ENCODE measurements around the gene ITGB1BP2.
"Not testable (repeated sequence)": the region's sequence is repeated elsewhere in the genome, so short reads cannot be mapped to it uniquely, and the experiment has no call there.

Gene ITGB1BP2

GRCh38 chrX:71301195-71301924 is at the start of gene ITGB1BP2:
TSS of gene ITGB1BP2 (plus strand) at chrX:71301750. CDS start at chrX:71301807, 57 bp downstream.
- no peak for DNase-seq (ENCODE audit: extremely low read depth, low read depth)
- no peak within 1 kb of the TSS for H3K4me3 ChIP-seq (replicated peaks; ENCODE audit: low read depth, low read length)
- TF ChIP-seq CTCF (IDR thresholded peaks at IDR 0.05; ENCODE audit: low read depth, low read length, missing control alignments), result no peak

- TF ChIP-seq CTCF (IDR thresholded peaks at IDR 0.05; ENCODE audit: low read depth, low read length, missing control alignments), result no peak
- H3K4me3 ChIP-seq (replicated peaks; ENCODE audit: low read depth, low read length), result peak overlapping the region; percentile 70
These were observed 49.3 kb upstream of the ITGB1BP2 start for GRCh38 chrX:71252221-71252620.

GRCh38 chrX:71253253-71254091 is 48.1 kb upstream of the ITGB1BP2 start:
- H3K4me3 ChIP-seq (replicated peaks; ENCODE audit: low read depth, low read length), result peak overlapping the region; percentile 70
- DNase-seq (ENCODE audit: extremely low read depth, low read depth), result no peak
- peak; percentile 44 for TF ChIP-seq CTCF (IDR thresholded peaks at IDR 0.05; ENCODE audit: low read depth, low read length, missing control alignments)

More at GRCh38 chrX:71252221-71252620, 49.3 kb upstream of the ITGB1BP2 start:
- DNase-seq (ENCODE audit: extremely low read depth, low read depth), result no peak

GRCh38 chrX:71254092-71254963 is 47.2 kb upstream of the ITGB1BP2 start, which contains the start of gene ZMYM3:
TSS of gene ZMYM3 (minus strand) at chrX:71254140. CDS start at chrX:71253255, 885 bp downstream.
- DNase-seq (ENCODE audit: extremely low read depth, low read depth), result no peak
- peak within 1 kb of the TSS; percentile 70 for H3K4me3 ChIP-seq (replicated peaks; ENCODE audit: low read depth, low read length)
- TF ChIP-seq CTCF (IDR thresholded peaks at IDR 0.05; ENCODE audit: low read depth, low read length, missing control alignments), result no peak

GRCh38 chrX:71256051-71256450 is 45.5 kb upstream of the ITGB1BP2 start:
- no peak for DNase-seq (ENCODE audit: extremely low read depth, low read depth)
- no peak overlapping the region for H3K4me3 ChIP-seq (replicated peaks; ENCODE audit: low read depth, low read length)
- no peak for TF ChIP-seq CTCF (IDR thresholded peaks at IDR 0.05; ENCODE audit: low read depth, low read length, missing control alignments)

GRCh38 chrX:71256856-71257255 is 44.7 kb upstream of the ITGB1BP2 start:
- DNase-seq (ENCODE audit: extremely low read depth, low read depth), result no peak
- no peak for TF ChIP-seq CTCF (IDR thresholded peaks at IDR 0.05; ENCODE audit: low read depth, low read length, missing control alignments)
- H3K4me3 ChIP-seq (replicated peaks; ENCODE audit: low read depth, low read length), result no peak overlapping the region

- H3K4me3 ChIP-seq (replicated peaks; ENCODE audit: low read depth, low read length); DNase-seq (ENCODE audit: extremely low read depth, low read depth): not testable (repeated sequence)
These were observed 32.9 kb upstream of the ITGB1BP2 start for GRCh38 chrX:71268624-71269023.

Data from HFF-Myc (cell line).